Measurements from ENCODE around the gene TAF1B. TPM values are rescaled to one million over a fixed set of nuclear protein-coding genes. Genes with fewer than 3 reads are reported as not detected.

The TAF1B gene
- polyA plus RNA-seq, 1 donor from 2014 or later = 15.7 TPM

DNA sequence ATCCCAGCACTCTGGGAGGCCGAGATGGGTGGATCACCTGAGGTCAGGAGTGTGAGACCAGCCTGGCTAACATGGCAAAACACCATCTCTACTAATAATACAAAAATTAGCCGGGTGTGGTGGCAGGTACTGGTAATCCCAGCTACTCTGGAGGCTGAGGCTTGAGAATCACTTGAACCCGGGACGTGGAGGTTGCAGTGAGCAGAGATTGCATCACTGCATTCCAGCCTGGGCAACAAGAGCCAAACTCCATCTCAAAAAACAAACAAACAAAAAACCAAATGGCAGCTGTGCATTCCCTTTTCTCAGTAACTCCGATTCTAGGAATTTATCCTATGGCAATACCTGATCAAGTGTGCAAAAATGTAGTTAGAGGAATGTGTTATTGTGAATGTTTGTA lies 103.5 kb downstream of the TAF1B start:
- peaks cover 32% of the 10 kb centered on the region for H3K27me3 Mint-ChIP-seq
- H3K4me1 Mint-ChIP-seq = peaks cover 0 to 8% (median 2%) of the 10 kb centered on the region in 3 donors
- H3K36me3 Mint-ChIP-seq = peaks cover 2% of the 10 kb centered on the region
- no peak overlapping the region for H3K27ac Mint-ChIP-seq
- no peaks in the 10 kb centered on the region for H3K9me3 Mint-ChIP-seq
- H3K4me3 Mint-ChIP-seq = peak overlapping the region in 1 of 4 donors; percentile 70

DNA sequence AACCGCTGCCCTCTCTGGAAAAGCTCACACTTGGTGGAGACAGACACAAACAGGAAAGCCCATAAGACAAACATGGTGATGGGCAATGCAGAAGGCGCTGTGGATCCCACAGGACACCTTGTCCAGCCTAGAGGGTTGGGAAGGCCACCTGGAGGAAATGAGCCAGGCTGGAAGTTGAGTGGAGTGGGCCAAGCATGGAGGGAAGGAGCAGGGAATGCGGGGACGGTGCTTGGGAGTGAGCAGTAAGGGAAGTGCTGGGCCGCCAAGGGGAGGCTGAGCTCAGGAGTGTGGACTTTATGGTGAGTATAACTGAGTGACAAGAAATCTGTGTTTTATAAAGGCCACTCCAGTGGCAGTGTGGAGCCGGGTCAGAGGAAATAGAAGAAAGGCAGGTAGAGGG lies 105.4 kb downstream of the TAF1B start:
- peaks cover 0 to 15% (median 11%) of the 10 kb centered on the region in 3 donors for H3K4me1 Mint-ChIP-seq
- H3K36me3 Mint-ChIP-seq = no peaks in the 10 kb centered on the region
- H3K9me3 Mint-ChIP-seq = no peaks in the 10 kb centered on the region
- H3K27ac Mint-ChIP-seq = peak overlapping the region in 1 of 3 donors; percentile 48
- H3K4me3 Mint-ChIP-seq = peak overlapping the region in 2 of 4 donors; percentile 9 to 49
- peaks cover 38% of the 10 kb centered on the region for H3K27me3 Mint-ChIP-seq

- peaks cover 0 to 15% (median 11%) of the 10 kb centered on the region in 3 donors for H3K4me1 Mint-ChIP-seq
- H3K9me3 Mint-ChIP-seq = no peaks in the 10 kb centered on the region
- H3K27me3 Mint-ChIP-seq = peaks cover 42% of the 10 kb centered on the region
- peak overlapping the region in 3 of 4 donors; percentile 74 to 94 (median 86) for H3K4me3 Mint-ChIP-seq
- H3K36me3 Mint-ChIP-seq = no peaks in the 10 kb centered on the region
- H3K27ac Mint-ChIP-seq = peak overlapping the region in 2 of 3 donors; percentile 20 to 27
Measured at GRCh38 chr2:9949239-9949991, 106.1 kb downstream of the TAF1B start.

- peak overlapping the region in 2 of 3 donors; percentile 27 to 46 for H3K27ac Mint-ChIP-seq
- no peaks in the 10 kb centered on the region for H3K9me3 Mint-ChIP-seq
- peaks cover 0 to 15% (median 11%) of the 10 kb centered on the region in 3 donors for H3K4me1 Mint-ChIP-seq
- peaks cover 43% of the 10 kb centered on the region for H3K27me3 Mint-ChIP-seq
- peak overlapping the region; percentile 74 to 94 (median 90) for H3K4me3 Mint-ChIP-seq
- H3K36me3 Mint-ChIP-seq = no peaks in the 10 kb centered on the region
Measured at GRCh38 chr2:9949992-9950520, 106.8 kb downstream of the TAF1B start.

GRCh38 chr2:9950521-9951271 lies 107.4 kb downstream of the TAF1B start:
- H3K4me3 Mint-ChIP-seq = peak overlapping the region; percentile 74 to 94 (median 90)
- H3K27ac Mint-ChIP-seq = peak overlapping the region in 2 of 3 donors; percentile 27 to 63
- no peaks in the 10 kb centered on the region for H3K36me3 Mint-ChIP-seq
- peaks cover 0 to 15% (median 11%) of the 10 kb centered on the region in 3 donors for H3K4me1 Mint-ChIP-seq
- no peaks in the 10 kb centered on the region for H3K9me3 Mint-ChIP-seq
- peaks cover 42% of the 10 kb centered on the region for H3K27me3 Mint-ChIP-seq

DNA sequence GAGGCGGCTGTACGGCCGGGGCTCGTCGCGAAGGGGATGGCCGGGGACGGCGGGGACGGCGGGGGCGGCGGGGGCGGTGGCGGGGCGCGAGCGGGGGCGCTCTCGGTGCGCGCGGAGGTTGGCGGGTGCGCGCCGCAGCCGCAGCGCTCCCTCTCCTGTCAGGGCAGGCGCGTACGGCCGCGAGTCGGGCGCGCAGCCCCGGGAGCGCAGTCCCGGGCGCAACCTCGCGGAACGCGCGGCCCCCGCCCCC lies 107.9 kb downstream of the TAF1B start:
- Mint-ChIP-seq H3K27ac (no peak overlapping the region), H3K4me3 (peak overlapping the region in 3 of 4 donors; percentile 86 to 94 (median 94)), H3K27me3 (peaks cover 38% of the 10 kb centered on the region)

GRCh38 chr2:9951522-9952285 lies 108.4 kb downstream of the TAF1B start, which contains the start of gene GRHL1:
Gene GRHL1 (plus strand): TSS chr2:9951693. CDS start chr2:9951834, 141 bp downstream.
- H3K4me1 Mint-ChIP-seq = peaks cover 0 to 15% (median 11%) of the 10 kb centered on the region in 3 donors
- peaks cover 36% of the 10 kb centered on the region for H3K27me3 Mint-ChIP-seq
- H3K27ac Mint-ChIP-seq = peak within 1 kb of the TSS; percentile 10 to 63 (median 27)
- H3K4me3 Mint-ChIP-seq = peak within 1 kb of the TSS; percentile 74 to 94 (median 90)
- H3K36me3 Mint-ChIP-seq = no peaks in the 10 kb centered on the region
- H3K9me3 Mint-ChIP-seq = no peaks in the 10 kb centered on the region

More for the DNA sequence above, 107.9 kb downstream of the TAF1B start:
- H3K4me1 Mint-ChIP-seq = peaks cover 0 to 15% (median 11%) of the 10 kb centered on the region in 3 donors
- H3K9me3 Mint-ChIP-seq = no peaks in the 10 kb centered on the region
- H3K36me3 Mint-ChIP-seq = no peaks in the 10 kb centered on the region

DNA sequence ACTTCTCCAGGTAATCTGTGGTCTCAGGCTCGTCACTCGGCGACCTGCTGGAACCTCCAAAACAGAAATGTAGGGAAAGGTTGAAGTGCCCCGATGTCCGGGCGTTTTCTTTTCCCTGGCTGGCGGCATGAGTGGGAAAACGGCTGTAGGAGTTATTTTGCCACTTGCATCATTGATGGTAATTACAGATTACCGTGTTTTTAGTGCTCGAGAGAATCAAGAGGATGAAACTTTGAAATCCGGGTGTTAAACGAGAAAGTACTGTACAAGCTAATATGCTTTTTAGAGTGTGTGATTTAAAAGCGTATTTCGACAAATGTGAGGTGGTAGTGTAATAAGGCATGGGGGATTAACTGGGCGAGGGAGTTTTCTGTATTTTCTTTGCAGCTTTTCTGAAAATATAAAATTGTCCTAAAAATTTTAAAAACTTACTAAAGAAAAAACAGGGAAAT lies 109.0 kb downstream of the TAF1B start:
- peaks cover 33% of the 10 kb centered on the region for H3K27me3 Mint-ChIP-seq
- peak overlapping the region in 2 of 3 donors; percentile 10 to 21 for H3K27ac Mint-ChIP-seq
- no peaks in the 10 kb centered on the region for H3K9me3 Mint-ChIP-seq
- peaks cover 0 to 15% (median 11%) of the 10 kb centered on the region in 3 donors for H3K4me1 Mint-ChIP-seq
- H3K4me3 Mint-ChIP-seq = peak overlapping the region; percentile 55 to 92 (median 82)
- no peaks in the 10 kb centered on the region for H3K36me3 Mint-ChIP-seq

- Mint-ChIP-seq H3K4me3 (peak overlapping the region; percentile 55 to 92 (median 83)), H3K36me3 (no peaks in the 10 kb centered on the region), H3K27ac (peak overlapping the region in 1 of 3 donors; percentile 21), H3K9me3 (no peaks in the 10 kb centered on the region), H3K4me1 (peaks cover 0 to 15% (median 11%) of the 10 kb centered on the region in 3 donors), H3K27me3 (peaks cover 33% of the 10 kb centered on the region)
Measured at GRCh38 chr2:9952856-9953503, 109.7 kb downstream of the TAF1B start.

- H3K9me3 Mint-ChIP-seq = no peaks in the 10 kb centered on the region
- no peak overlapping the region for H3K27ac Mint-ChIP-seq
- peak overlapping the region in 2 of 4 donors; percentile 26 to 55 for H3K4me3 Mint-ChIP-seq
- peaks cover 31% of the 10 kb centered on the region for H3K27me3 Mint-ChIP-seq
- peaks cover 0 to 15% (median 11%) of the 10 kb centered on the region in 3 donors for H3K4me1 Mint-ChIP-seq
- H3K36me3 Mint-ChIP-seq = no peaks in the 10 kb centered on the region
Measured at GRCh38 chr2:9954136-9954535, 110.9 kb downstream of the TAF1B start.

GRCh38 chr2:9958057-9958456 lies 114.8 kb downstream of the TAF1B start:
- Mint-ChIP-seq H3K27me3 (peaks cover 17% of the 10 kb centered on the region), H3K9me3 (no peaks in the 10 kb centered on the region), H3K4me1 (peaks cover 0 to under 1% (median 0%) of the 10 kb centered on the region in 3 donors), H3K36me3 (peaks cover 2% of the 10 kb centered on the region), H3K27ac (no peak overlapping the region), H3K4me3 (no peak overlapping the region)

- Mint-ChIP-seq H3K9me3 (no peaks in the 10 kb centered on the region), H3K36me3 (peaks cover 2% of the 10 kb centered on the region), H3K4me3 (no peak overlapping the region), H3K4me1 (no peaks in the 10 kb centered on the region), H3K27me3 (peaks cover 14% of the 10 kb centered on the region), H3K27ac (no peak overlapping the region)
Measured at GRCh38 chr2:9959262-9959661, 116.0 kb downstream of the TAF1B start.

- H3K27me3 Mint-ChIP-seq = peaks cover 4% of the 10 kb centered on the region
- no peaks in the 10 kb centered on the region for H3K9me3 Mint-ChIP-seq
- no peak overlapping the region for H3K4me3 Mint-ChIP-seq
- no peak overlapping the region for H3K27ac Mint-ChIP-seq
- peaks cover 2% of the 10 kb centered on the region for H3K36me3 Mint-ChIP-seq
- peaks cover 5 to 7% (median 5%) of the 10 kb centered on the region in 3 donors for H3K4me1 Mint-ChIP-seq
Measured at GRCh38 chr2:9961013-9961412, 117.7 kb downstream of the TAF1B start.

All from IgD-negative memory B cell (primary cell).